ENCODE measurements around the gene RIGI. TPM values are rescaled to one million over a fixed set of nuclear protein-coding genes. Genes with fewer than 3 reads are reported as not detected.
A peak's percentile ranks its signal among the peaks of the same experiment; 100 is the strongest.
"Not testable (repeated sequence)": the region's sequence is repeated elsewhere in the genome, so short reads cannot be mapped to it uniquely, and the experiment has no call there.

Gene RIGI
- total and polyA plus RNA-seq, 4 donors: 3.9 to 15.6 (median 11.2) TPM

DNA sequence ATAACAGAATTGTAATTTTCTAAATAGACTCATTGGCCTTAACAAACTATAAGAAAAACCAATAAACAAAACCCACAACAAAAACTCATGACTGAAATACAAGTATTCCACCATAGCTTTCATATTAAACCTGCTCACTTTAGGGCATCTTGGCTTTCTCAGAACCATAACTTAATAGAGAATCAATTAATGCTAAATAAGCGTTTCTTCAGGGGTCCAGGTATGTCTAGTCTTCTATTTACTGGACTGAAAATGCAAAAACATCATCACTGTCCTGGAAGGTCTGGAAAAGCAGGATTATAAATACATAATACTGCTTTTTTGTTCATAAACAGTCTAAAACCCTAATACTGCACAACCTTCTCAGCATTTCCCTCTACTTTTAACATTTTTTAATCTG is 19.9 kb upstream of the RIGI start:
- Histone ChIP-seq H3K9me3 (ENCODE audit: control insufficient read depth, low read length) (peaks cover 2% of the 10 kb centered on the region), H3K36me3 (ENCODE audit: control insufficient read depth in 1 of 2, insufficient read depth in 2 of 2, low read length in 1 of 2) (peaks cover 4 to 7% of the 10 kb centered on the region in 2 donors), H3K27me3 (ENCODE audit: control insufficient read depth in 1 of 2, insufficient read depth in 2 of 2, low read length in 1 of 2) (no peaks in the 10 kb centered on the region), H3K4me1 (ENCODE audit: control insufficient read depth in 1 of 2, insufficient read depth in 2 of 2, low read length in 2 of 2) (no peaks in the 10 kb centered on the region), H3K4me3 (ENCODE audit: low read length in 2 of 2) (no peak overlapping the region), H3K27ac (ENCODE audit: low read depth in 1 of 2, low read length in 2 of 2) (no peak overlapping the region)
- ATAC-seq (ENCODE audit: low FRiP score) (no peak), DNase-seq (no peak)
- 93 to 94% methylated on average over 1 of the region's 1 CpG for WGBS, 2 donors
- intact Hi-C loops (cut with DNase I): no loop called here

DNA sequence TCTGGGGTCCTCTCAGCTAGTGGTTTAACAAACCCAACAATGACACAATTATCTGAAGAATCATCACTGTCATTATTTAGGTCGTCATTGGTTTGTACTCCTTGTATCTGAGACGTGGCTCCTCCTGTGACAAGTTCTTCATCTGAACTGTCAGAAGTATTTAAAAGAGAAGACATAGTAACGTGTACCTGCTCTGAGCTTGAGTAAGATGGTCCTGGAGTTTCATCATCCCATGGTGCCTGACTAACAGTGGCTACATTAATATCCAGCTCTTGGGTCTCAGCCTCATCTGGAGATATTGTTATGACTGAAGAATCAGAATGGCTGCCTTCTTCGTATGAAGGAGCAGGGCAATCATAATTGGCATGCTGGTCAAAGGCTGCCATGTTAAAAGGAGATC is 17.1 kb upstream of the RIGI start:
- WGBS, 2 donors: 91 to 95% methylated on average over 4 of the region's 4 CpGs
- Histone ChIP-seq H3K9me3 (ENCODE audit: control insufficient read depth, low read length) (peaks cover 2% of the 10 kb centered on the region), H3K4me1 (ENCODE audit: control insufficient read depth in 1 of 2, insufficient read depth in 2 of 2, low read length in 2 of 2) (no peaks in the 10 kb centered on the region), H3K36me3 (ENCODE audit: control insufficient read depth in 1 of 2, insufficient read depth in 2 of 2, low read length in 1 of 2) (peaks cover 4 to 7% of the 10 kb centered on the region in 2 donors), H3K27ac (ENCODE audit: low read depth in 1 of 2, low read length in 2 of 2) (no peak overlapping the region), H3K27me3 (ENCODE audit: control insufficient read depth in 1 of 2, insufficient read depth in 2 of 2, low read length in 1 of 2) (no peaks in the 10 kb centered on the region), H3K4me3 (ENCODE audit: low read length in 2 of 2) (no peak overlapping the region)
- intact Hi-C loops (cut with DNase I): no loop called here
- ATAC-seq (ENCODE audit: low FRiP score) (no peak), DNase-seq (no peak)

DNA sequence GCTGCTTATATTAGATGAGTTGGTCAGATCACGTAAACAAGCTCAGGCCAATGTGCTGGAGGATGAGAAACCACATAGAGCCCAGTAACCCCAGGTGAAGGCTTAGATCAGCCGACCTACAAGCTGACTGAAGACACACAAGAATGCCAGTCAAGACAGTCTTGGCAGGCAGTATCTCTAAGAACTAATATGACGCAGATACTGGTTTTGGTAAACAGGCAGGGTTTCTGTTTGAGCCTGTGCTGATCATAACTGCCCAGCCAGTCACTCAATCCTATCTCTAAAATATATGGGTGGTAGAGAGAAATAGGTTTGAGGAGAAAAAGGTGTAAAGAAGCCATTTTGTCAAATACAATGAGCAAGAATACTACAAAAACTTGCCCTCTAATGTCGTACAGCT is 7.8 kb upstream of the RIGI start:
- H3K36me3 ChIP-seq (ENCODE audit: control insufficient read depth in 1 of 2, insufficient read depth in 2 of 2, low read length in 1 of 2): peaks cover 0 to 1% of the 10 kb centered on the region in 2 donors
- no peaks in the 10 kb centered on the region for H3K27me3 ChIP-seq (ENCODE audit: control insufficient read depth in 1 of 2, insufficient read depth in 2 of 2, low read length in 1 of 2)
- intact Hi-C loops (cut with DNase I): no loop called here
- ATAC-seq (ENCODE audit: low FRiP score) (no peak), DNase-seq (no peak)
- WGBS, 2 donors: 95 to 98% methylated on average over 4 of the region's 4 CpGs
- H3K27ac ChIP-seq (ENCODE audit: low read depth in 1 of 2, low read length in 2 of 2): no peak overlapping the region
- no peaks in the 10 kb centered on the region for H3K4me1 ChIP-seq (ENCODE audit: control insufficient read depth in 1 of 2, insufficient read depth in 2 of 2, low read length in 2 of 2)
- no peaks in the 10 kb centered on the region for H3K9me3 ChIP-seq (ENCODE audit: control insufficient read depth, low read length)
- no peak overlapping the region for H3K4me3 ChIP-seq (ENCODE audit: low read length in 2 of 2)

DNA sequence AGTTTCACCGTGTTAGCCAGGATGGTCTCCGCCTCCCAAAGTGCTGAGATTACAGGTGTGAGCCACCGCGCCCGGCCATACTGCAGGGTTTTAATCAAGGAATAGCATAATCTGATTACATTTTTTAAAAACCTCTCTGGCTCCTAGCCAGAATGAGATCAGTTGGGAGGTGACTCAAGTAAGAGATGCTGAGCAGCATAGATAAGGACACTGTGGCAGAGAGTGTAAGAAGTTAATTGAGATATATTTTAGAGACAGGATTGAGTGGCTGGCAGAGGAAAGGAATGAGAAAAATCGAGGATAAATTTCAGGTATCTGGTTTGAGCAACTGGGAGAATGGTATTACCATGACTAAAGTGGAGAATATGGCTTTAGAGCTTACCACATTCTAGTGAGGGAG is 7.3 kb upstream of the RIGI start:
- Histone ChIP-seq H3K4me3 (ENCODE audit: low read length in 2 of 2) (no peak overlapping the region), H3K36me3 (ENCODE audit: control insufficient read depth in 1 of 2, insufficient read depth in 2 of 2, low read length in 1 of 2) (peaks cover 0 to 1% of the 10 kb centered on the region in 2 donors), H3K4me1 (ENCODE audit: control insufficient read depth in 1 of 2, insufficient read depth in 2 of 2, low read length in 2 of 2) (no peaks in the 10 kb centered on the region), H3K9me3 (ENCODE audit: control insufficient read depth, low read length) (no peaks in the 10 kb centered on the region), H3K27me3 (ENCODE audit: control insufficient read depth in 1 of 2, insufficient read depth in 2 of 2, low read length in 1 of 2) (no peaks in the 10 kb centered on the region), H3K27ac (ENCODE audit: low read depth in 1 of 2, low read length in 2 of 2) (no peak overlapping the region)
- 95 to 98% methylated on average over 6 of the region's 6 CpGs for WGBS, 2 donors
- ATAC-seq (ENCODE audit: low FRiP score): no peak
- intact Hi-C loops (cut with DNase I): no loop called here
- no peak for DNase-seq

DNA sequence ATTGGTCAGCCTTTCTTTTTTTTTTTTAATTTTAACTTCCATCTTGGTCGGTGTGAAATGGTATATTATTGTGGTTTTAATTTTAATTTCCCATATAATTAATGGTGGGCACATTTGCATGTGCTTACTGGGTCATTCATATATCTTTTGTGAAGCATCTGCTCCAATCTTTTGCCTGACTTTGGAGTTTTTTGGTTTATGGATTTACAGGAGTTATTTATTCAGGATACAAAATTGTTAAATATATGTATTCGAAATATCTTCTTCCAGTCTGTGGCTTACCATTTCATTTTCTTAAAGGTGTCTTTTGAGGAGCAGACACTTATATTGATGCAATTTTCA is 682 bp upstream of the RIGI start:
- 14 to 17% methylated on average over 2 of the region's 2 CpGs for WGBS, 2 donors

DNA sequence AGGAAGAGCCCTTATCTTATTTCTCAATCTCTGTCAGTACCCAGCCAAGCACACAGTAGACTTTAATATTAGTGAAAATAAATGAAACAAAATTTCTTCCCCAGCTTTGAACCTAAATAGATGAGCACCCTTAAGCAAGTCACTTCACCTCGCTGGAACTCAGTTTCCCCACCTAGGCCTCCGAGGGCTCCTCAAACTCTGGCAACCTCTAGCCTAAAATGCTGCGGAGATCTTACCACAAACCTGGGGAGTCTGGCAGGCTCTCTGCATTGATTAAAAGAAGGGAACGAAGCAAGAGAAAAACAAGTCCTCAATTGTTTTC is 326 bp downstream of the RIGI start:
- no peaks in the 10 kb centered on the region for H3K9me3 ChIP-seq (ENCODE audit: control insufficient read depth, low read length)
- peak overlapping the region; percentile 78 to 99 for H3K4me3 ChIP-seq (ENCODE audit: low read length in 2 of 2)
- H3K36me3 ChIP-seq (ENCODE audit: control insufficient read depth in 1 of 2, insufficient read depth in 2 of 2, low read length in 1 of 2): no peaks in the 10 kb centered on the region
- H3K27me3 ChIP-seq (ENCODE audit: control insufficient read depth in 1 of 2, insufficient read depth in 2 of 2, low read length in 1 of 2): no peaks in the 10 kb centered on the region
- peak overlapping the region in 1 of 2 donors; percentile 88 for H3K27ac ChIP-seq (ENCODE audit: low read depth in 1 of 2, low read length in 2 of 2)
- 1 to 2% methylated on average over 4 of the region's 4 CpGs for WGBS, 2 donors
- intact Hi-C loops (cut with DNase I): loop anchor here in 1 of 2 donors (2.0 to 10.0 kb wide), 2 partner anchors 25 to 91 kb away; no protein-coding TSS in a partner anchor
- DNase-seq: no peak
- ATAC-seq (ENCODE audit: low FRiP score): peak; percentile 4
- peaks cover 2 to 4% of the 10 kb centered on the region in 2 donors for H3K4me1 ChIP-seq (ENCODE audit: control insufficient read depth in 1 of 2, insufficient read depth in 2 of 2, low read length in 2 of 2)

More for the DNA sequence above, 682 bp upstream of the RIGI start:
- no peaks in the 10 kb centered on the region for H3K27me3 ChIP-seq (ENCODE audit: control insufficient read depth in 1 of 2, insufficient read depth in 2 of 2, low read length in 1 of 2)
- intact Hi-C loops (cut with DNase I): loop anchor here in 1 of 2 donors (2.0 to 10.0 kb wide), 2 partner anchors 24 to 92 kb away; no protein-coding TSS in a partner anchor
- H3K9me3 ChIP-seq (ENCODE audit: control insufficient read depth, low read length): no peaks in the 10 kb centered on the region
- DNase-seq (no peak), ATAC-seq (ENCODE audit: low FRiP score) (no peak)
- H3K36me3 ChIP-seq (ENCODE audit: control insufficient read depth in 1 of 2, insufficient read depth in 2 of 2, low read length in 1 of 2): no peaks in the 10 kb centered on the region
- no peak overlapping the region for H3K27ac ChIP-seq (ENCODE audit: low read depth in 1 of 2, low read length in 2 of 2)
- peak overlapping the region; percentile 78 to 99 for H3K4me3 ChIP-seq (ENCODE audit: low read length in 2 of 2)
- H3K4me1 ChIP-seq (ENCODE audit: control insufficient read depth in 1 of 2, insufficient read depth in 2 of 2, low read length in 2 of 2): peaks cover 2 to 4% of the 10 kb centered on the region in 2 donors

DNA sequence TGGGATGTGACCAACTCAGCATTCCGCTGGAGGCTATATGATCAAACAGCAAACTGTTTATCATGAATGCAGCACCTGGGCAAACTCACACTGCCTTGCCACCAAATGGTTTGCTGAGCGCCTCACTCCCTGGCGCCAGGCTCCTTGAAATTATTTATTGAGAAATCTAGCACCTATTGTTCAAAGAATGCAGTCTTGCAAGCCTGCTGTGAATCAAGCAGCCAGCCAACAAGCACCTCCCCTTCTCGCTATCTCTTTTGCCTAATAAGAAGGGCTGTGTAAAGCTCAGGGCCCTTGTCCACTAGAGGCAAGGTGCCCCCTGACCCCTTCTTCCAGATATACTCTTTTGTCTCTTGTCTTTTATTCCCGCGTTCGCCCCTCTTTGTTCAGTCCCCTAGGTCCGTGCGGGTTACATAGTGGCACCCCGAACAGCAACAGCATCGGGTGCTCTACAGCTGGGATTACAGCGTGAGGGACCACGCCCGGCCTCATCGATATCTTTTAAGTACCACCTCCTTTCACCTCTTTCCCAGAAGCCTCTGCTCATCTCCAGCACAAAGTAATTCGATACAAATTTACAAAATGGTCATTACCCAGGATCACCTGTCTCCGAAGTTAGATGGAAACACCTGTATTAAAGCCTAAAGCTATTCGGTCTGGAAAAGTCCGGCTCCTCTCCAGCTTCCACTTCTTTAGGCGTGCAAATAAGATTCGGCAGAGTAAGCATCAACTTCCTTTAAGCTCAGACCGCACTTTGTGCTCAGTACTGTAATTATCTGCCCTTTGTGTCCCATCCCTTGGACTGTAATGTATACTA is 896 bp downstream of the RIGI start:
- Histone ChIP-seq H3K36me3 (ENCODE audit: control insufficient read depth in 1 of 2, insufficient read depth in 2 of 2, low read length in 1 of 2) (no peaks in the 10 kb centered on the region), H3K9me3 (ENCODE audit: control insufficient read depth, low read length) (no peaks in the 10 kb centered on the region), H3K27me3 (ENCODE audit: control insufficient read depth in 1 of 2, insufficient read depth in 2 of 2, low read length in 1 of 2) (no peaks in the 10 kb centered on the region), H3K4me3 (ENCODE audit: low read length in 2 of 2) (peak overlapping the region; percentile 78 to 99), H3K4me1 (ENCODE audit: control insufficient read depth in 1 of 2, insufficient read depth in 2 of 2, low read length in 2 of 2) (peaks cover 2 to 4% of the 10 kb centered on the region in 2 donors), H3K27ac (ENCODE audit: low read depth in 1 of 2, low read length in 2 of 2) (no peak overlapping the region)
- no peak for DNase-seq
- ATAC-seq (ENCODE audit: low FRiP score): peak; percentile 51
- intact Hi-C loops (cut with DNase I): loop anchor here in 1 of 2 donors (10.0 kb wide), 1 partner anchor 90 kb away; no protein-coding TSS in a partner anchor
- 47 to 61% methylated on average over 22 of the region's 22 CpGs for WGBS, 2 donors

DNA sequence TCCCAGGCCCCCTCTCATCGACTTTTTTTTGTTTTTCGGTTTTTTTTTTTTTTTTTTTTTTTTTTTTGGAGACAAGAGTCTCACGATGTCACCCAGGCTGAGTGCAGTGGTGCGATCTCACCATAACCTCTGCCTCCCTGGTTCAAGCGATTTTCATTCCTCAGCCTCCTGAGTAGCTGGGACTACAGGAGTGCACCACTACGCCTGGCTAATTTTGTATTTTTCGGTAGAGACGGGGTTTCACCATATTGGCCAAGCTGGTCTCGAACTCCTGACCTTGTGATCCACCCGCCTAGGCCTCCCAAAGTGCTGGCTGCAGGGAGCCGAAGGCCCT is 1.5 kb downstream of the RIGI start:
- peak overlapping the region in 1 of 2 donors; percentile 78 for H3K4me3 ChIP-seq (ENCODE audit: low read length in 2 of 2)
- intact Hi-C loops (cut with DNase I): loop anchor here in 1 of 2 donors (10.0 kb wide), 1 partner anchor 90 kb away; no protein-coding TSS in a partner anchor
- not testable (repeated sequence) for H3K4me1 ChIP-seq (ENCODE audit: control insufficient read depth in 1 of 2, insufficient read depth in 2 of 2, low read length in 2 of 2); H3K9me3 ChIP-seq (ENCODE audit: control insufficient read depth, low read length); H3K27me3 ChIP-seq (ENCODE audit: control insufficient read depth in 1 of 2, insufficient read depth in 2 of 2, low read length in 1 of 2); H3K27ac ChIP-seq (ENCODE audit: low read depth in 1 of 2, low read length in 2 of 2); ATAC-seq (ENCODE audit: low FRiP score); DNase-seq; H3K36me3 ChIP-seq (ENCODE audit: control insufficient read depth in 1 of 2, insufficient read depth in 2 of 2, low read length in 1 of 2)
- 94% methylated on average over 11 of the region's 11 CpGs for WGBS, 2 donors

DNA sequence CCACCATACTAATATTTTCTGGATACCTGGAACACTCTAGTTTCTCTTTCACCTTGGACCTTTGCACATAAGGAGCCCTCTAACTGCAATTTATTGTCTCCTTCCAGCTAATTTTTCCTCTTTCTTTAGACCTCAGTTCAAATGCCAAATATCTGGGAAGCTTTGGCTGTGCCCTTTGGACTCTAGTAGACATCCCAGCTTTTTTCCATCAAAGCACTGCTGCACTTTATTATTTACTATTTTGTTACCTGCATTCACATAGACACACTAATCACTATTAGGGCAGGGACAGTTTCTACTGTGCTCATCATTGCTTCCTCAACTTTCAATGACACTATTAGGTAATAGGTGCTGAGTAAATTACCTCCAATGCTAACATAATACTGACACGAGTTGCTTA is 2.1 kb downstream of the RIGI start:
- no peaks in the 10 kb centered on the region for H3K27me3 ChIP-seq (ENCODE audit: control insufficient read depth in 1 of 2, insufficient read depth in 2 of 2, low read length in 1 of 2)
- DNase-seq (no peak), ATAC-seq (ENCODE audit: low FRiP score) (no peak)
- H3K27ac ChIP-seq (ENCODE audit: low read depth in 1 of 2, low read length in 2 of 2): no peak overlapping the region
- WGBS, 2 donors: 48 to 89% methylated on average over 1 of the region's 1 CpG
- H3K4me1 ChIP-seq (ENCODE audit: control insufficient read depth in 1 of 2, insufficient read depth in 2 of 2, low read length in 2 of 2): peaks cover 2 to 4% of the 10 kb centered on the region in 2 donors
- no peaks in the 10 kb centered on the region for H3K9me3 ChIP-seq (ENCODE audit: control insufficient read depth, low read length)
- no peak overlapping the region for H3K4me3 ChIP-seq (ENCODE audit: low read length in 2 of 2)
- intact Hi-C loops (cut with DNase I): loop anchor here in 1 of 2 donors (10.0 kb wide), 1 partner anchor 89 kb away; no protein-coding TSS in a partner anchor
- no peaks in the 10 kb centered on the region for H3K36me3 ChIP-seq (ENCODE audit: control insufficient read depth in 1 of 2, insufficient read depth in 2 of 2, low read length in 1 of 2)

Data from aorta (tissue), 5 donors.